A549 (cell line): ENCODE data around the gene PHOSPHO2. TPM values are rescaled to one million over a fixed set of nuclear protein-coding genes. Genes with fewer than 3 reads are reported as not detected.
A peak's percentile ranks its signal among the peaks of the same experiment; 100 is the strongest.

Source experiments
- ATAC-seq, 2 experiments: fragments of 200-7000 bp in 1 of 2; fragments of >200 bp in 1 of 2; cut with Nextera tagmentation in 1 of 2; cut with Tn5 transposase in 1 of 2; 3 replicates each; pipeline versions ENCODE4 v1.8.0 to v1.9.1; 2018 to 2020; ENCODE audit warnings: mild to moderate bottlenecking in 1 of 2, moderate library complexity in 1 of 2
- CTCF ChIA-PET: fragments of 300-600 bp; sonication (Branson Sonifier 250); formaldehyde crosslinking; extraction: SDS; loops from one replicate; lab custom pipeline; 2021; ENCODE audit warnings: antibody characterized with exemption, inconsistent platforms; lab: Yijun Ruan, JAX
- POLR2A ChIA-PET: fragments of 350-600 bp; formaldehyde crosslinking; extraction: SDS; loops from one replicate; lab custom pipeline; 2021; ENCODE audit warnings: antibody characterized with exemption, inconsistent platforms; lab: Yijun Ruan, JAX
- DNase-seq, 2 experiments: peaks; one replicate each; pipeline versions ENCODE4 v3.0.0 to v3.0.0-alpha.2; 2011 to 2016; ENCODE audit warnings: low read depth in 1 of 2, low spot score in 1 of 2
- FAIRE-seq: peaks from 2 replicates; lab custom pipeline; 2011; peaks lifted over from hg19 to GRCh38; lab: Jason Lieb, UNC
- H3K27ac ChIP-seq, 2 experiments: fragments of >200 bp; sonication (Bioruptor Twin); formaldehyde crosslinking; 3 replicates each; pipeline ENCODE4 v1.5.1; 2016 to 2017
- H3K4me1 ChIP-seq: fragments of >200 bp; sonication (Bioruptor Twin); formaldehyde crosslinking; 3 replicates; pipeline ENCODE4 v1.6.1; 2016
- H3K4me2 ChIP-seq: fragments of >200 bp; sonication (Bioruptor Twin); formaldehyde crosslinking; 3 replicates; pipeline ENCODE4 v1.6.1; 2016
- H3K4me3 ChIP-seq: fragments of >200 bp; sonication (Bioruptor Twin); formaldehyde crosslinking; 3 replicates; pipeline ENCODE4 v1.5.1; 2016
- H3K9me3 ChIP-seq: fragments of >200 bp; sonication (Bioruptor Twin); formaldehyde crosslinking; 3 replicates; pipeline ENCODE4 v1.6.1; 2016
- CHD4 ChIP-seq: fragments of 200-600 bp; sonication (generic); IDR thresholded peaks from 2 replicates; pipeline ENCODE4 v1.6.1; 2016; ENCODE audit warnings: antibody characterized with exemption, mild to moderate bottlenecking, borderline replicate concordance
- EP300 ChIP-seq, 2 experiments: fragments of >200 bp; sonication (Bioruptor Twin); formaldehyde crosslinking; IDR thresholded peaks; 2 replicates in 1 of 2; 3 replicates in 1 of 2; pipeline ENCODE4 v1.6.1; 2016 to 2017
- FOSB ChIP-seq: fragments of 250-450 bp; sonication (Bioruptor Pico); IDR thresholded peaks from 2 replicates; pipeline ENCODE4 v1.5.0; 2020; ENCODE audit warnings: mild to moderate bottlenecking, moderate library complexity
- FOXS1 ChIP-seq: fragments of 250-450 bp; sonication (Bioruptor Pico); IDR thresholded peaks from 2 replicates; pipeline ENCODE4 v1.5.0; 2020; ENCODE audit warnings: mild to moderate bottlenecking, moderate library complexity
- GATA3 ChIP-seq: IDR thresholded peaks from 2 replicates; pipeline ENCODE4 v1.6.1; 2012; ENCODE audit warnings: borderline replicate concordance
- HDAC2 ChIP-seq: fragments of 200-600 bp; sonication (generic); IDR thresholded peaks from 2 replicates; pipeline ENCODE4 v1.6.1; 2016
- HOXB5 ChIP-seq: fragments of 250-450 bp; sonication (Bioruptor Pico); IDR thresholded peaks from 2 replicates; pipeline ENCODE4 v1.5.0; 2020; ENCODE audit warnings: mild to moderate bottlenecking, moderate library complexity
- KDM1A ChIP-seq: fragments of 200-600 bp; sonication (generic); IDR thresholded peaks from 2 replicates; pipeline ENCODE4 v1.6.1; 2016; ENCODE audit warnings: low read depth, mild to moderate bottlenecking
- MAFK ChIP-seq: fragments of 450-650 bp; IDR thresholded peaks from 2 replicates; pipeline ENCODE4 v1.6.1; 2014; ENCODE audit not compliant: partially characterized antibody
- MYC ChIP-seq: IDR thresholded peaks from 2 replicates; pipeline ENCODE4 v1.6.1; 2012; ENCODE audit warnings: mild to moderate bottlenecking, inconsistent platforms, low read length, improper control_type of control experiment, borderline replicate concordance
- RAD21 ChIP-seq, 2 experiments: fragments of >200 bp in 1 of 2; sonication (Bioruptor Twin) in 1 of 2; formaldehyde crosslinking in 1 of 2; IDR thresholded peaks in 1 of 2; conservative IDR thresholded peaks in 1 of 2; 2 replicates in 1 of 2; 3 replicates in 1 of 2; pipeline ENCODE4 v1.6.1; 2012 to 2018; ENCODE audit warnings: inconsistent platforms in 1 of 2
- RFX5 ChIP-seq: fragments of 450-650 bp; IDR thresholded peaks from 2 replicates; pipeline ENCODE4 v1.7.1; 2014; ENCODE audit warnings: antibody characterized with exemption, mild to moderate bottlenecking, moderate library complexity
- RNF2 ChIP-seq: fragments of 200-600 bp; sonication (generic); IDR thresholded peaks from 2 replicates; pipeline ENCODE4 v1.6.1; 2016; ENCODE audit warnings: low read depth, mild to moderate bottlenecking, antibody characterized with exemption, moderate library complexity, borderline replicate concordance
- TP53 ChIP-seq: fragments of 250-450 bp; sonication (Bioruptor Pico); IDR thresholded peaks from 2 replicates; pipeline ENCODE4 v1.5.0; 2021; ENCODE audit warnings: mild to moderate bottlenecking, moderate library complexity
- ZFP36 ChIP-seq: fragments of 450-650 bp; IDR thresholded peaks from 2 replicates; pipeline ENCODE4 v1.6.1; 2014; ENCODE audit warnings: borderline replicate concordance; ENCODE audit not compliant: partially characterized antibody
- ZNF302 ChIP-seq: fragments of 250-450 bp; sonication (Bioruptor Pico); IDR thresholded peaks from 2 replicates; pipeline ENCODE4 v1.9.0; 2021; ENCODE audit warnings: inconsistent platforms, mild to moderate bottlenecking, moderate library complexity
- WGBS: methylation state at CpG from one replicate; pipeline ENCODE4 v1.1.6; 2017; ENCODE audit errors: missing lambda C conversion rate; 5-methylcytosine and 5-hydroxymethylcytosine counted together
- polyA plus RNA-seq, 4 experiments: library from polyadenylated mRNA; depleted of rRNA in 3 of 4; stranded (reverse); fragments of >200 nt; fragmentation: RNase III in 1 of 4; extraction: RNeasy Plus Mini Kit Qiagen cat#74134 plus additional on column Dnase treatment in 1 of 4; gene quantifications; 2 replicates in 3 of 4; 3 replicates in 1 of 4; pipeline ENCODE4 v1.2.3, GENCODE V29; 2011 to 2017
- TF ChIP-seq, protein P1 (sequence below): IDR thresholded peaks from 2 replicates; pipeline ENCODE4 v1.6.1; 2012
- TF ChIP-seq, protein P2 (sequence below): fragments of >200 bp; sonication (Bioruptor Twin); formaldehyde crosslinking; IDR thresholded peaks from 2 replicates; pipeline ENCODE4 v1.6.1; 2016

PHOSPHO2 gene
- polyA plus RNA-seq, 2 of the 4 experiments (the other 2 are of a cell fraction) = 3.9 to 5.1 TPM

DNA sequence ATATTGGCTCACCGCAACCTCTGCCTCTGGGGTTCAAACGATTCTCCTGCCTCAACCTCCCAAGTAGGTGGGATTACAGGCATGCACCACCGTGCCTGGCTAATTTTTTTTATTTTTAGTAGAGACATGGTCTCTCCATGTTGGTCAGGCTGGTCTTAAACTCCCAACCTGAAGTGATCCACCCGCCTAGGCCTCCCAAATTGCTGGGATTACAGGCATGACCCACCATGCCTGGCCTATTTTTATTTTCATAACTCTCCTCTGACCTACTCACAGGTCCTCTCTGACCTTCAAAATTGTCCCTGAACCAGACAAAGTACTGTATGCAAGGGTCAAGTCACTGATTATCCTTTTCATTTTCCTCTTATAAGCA, 23.4 kb downstream of the PHOSPHO2 start (continued):
- no peak for TF ChIP-seq RAD21 (conservative IDR thresholded peaks at IDR 0.05 in 1 of 2, IDR thresholded peaks at IDR 0.05 in 1 of 2)

DNA sequence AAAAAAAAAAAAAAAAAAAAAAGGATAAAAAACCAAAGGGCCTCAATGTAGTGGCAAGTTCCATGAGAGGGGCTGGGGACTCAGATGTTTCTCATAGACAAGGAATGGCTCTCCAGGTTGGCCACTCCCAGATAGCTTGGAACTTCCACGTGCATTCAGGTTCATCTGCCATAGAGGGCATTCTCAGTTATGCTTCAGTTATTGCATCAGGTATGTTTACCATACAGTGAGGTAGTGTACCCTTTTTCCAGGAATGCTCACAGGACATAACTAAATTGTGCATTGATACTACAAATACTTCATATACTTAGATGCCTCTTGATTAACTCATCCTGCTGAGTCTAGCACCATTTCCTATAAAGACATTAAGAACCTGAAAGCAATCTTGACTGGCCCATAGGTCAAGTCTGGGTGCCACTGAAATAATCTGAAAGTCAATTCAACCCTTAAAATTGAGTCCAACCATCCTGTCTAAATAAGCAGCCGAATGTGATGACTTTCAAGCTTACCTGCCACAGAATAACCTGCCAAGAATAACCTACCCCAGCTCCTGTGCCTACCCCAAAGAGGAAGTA, 24.7 kb downstream of the PHOSPHO2 start:
- FAIRE-seq (no peak), ATAC-seq (peak in 1 of 2 experiments; percentile 22; a peak in 1 of 6 replicates), DNase-seq (no peak)
- Histone ChIP-seq H3K4me2 (no peak overlapping the region), H3K4me3 (no peak overlapping the region), H3K27ac (no peak overlapping the region), H3K4me1 (peaks cover 12% of the 10 kb centered on the region), H3K9me3 (no peaks in the 10 kb centered on the region)
- CTCF ChIA-PET = no interaction called here
- POLR2A ChIA-PET = no interaction called here
- WGBS = 72% methylated on average over 2 of the region's 2 CpGs
- TF ChIP-seq KDM1A (no peak), RNF2 (no peak), FOSB (no peak)
- TF ChIP-seq, protein P1, sequence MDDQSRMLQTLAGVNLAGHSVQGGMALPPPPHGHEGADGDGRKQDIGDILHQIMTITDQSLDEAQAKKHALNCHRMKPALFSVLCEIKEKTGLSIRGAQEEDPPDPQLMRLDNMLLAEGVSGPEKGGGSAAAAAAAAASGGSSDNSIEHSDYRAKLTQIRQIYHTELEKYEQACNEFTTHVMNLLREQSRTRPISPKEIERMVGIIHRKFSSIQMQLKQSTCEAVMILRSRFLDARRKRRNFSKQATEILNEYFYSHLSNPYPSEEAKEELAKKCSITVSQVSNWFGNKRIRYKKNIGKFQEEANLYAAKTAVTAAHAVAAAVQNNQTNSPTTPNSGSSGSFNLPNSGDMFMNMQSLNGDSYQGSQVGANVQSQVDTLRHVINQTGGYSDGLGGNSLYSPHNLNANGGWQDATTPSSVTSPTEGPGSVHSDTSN = no peak

DNA sequence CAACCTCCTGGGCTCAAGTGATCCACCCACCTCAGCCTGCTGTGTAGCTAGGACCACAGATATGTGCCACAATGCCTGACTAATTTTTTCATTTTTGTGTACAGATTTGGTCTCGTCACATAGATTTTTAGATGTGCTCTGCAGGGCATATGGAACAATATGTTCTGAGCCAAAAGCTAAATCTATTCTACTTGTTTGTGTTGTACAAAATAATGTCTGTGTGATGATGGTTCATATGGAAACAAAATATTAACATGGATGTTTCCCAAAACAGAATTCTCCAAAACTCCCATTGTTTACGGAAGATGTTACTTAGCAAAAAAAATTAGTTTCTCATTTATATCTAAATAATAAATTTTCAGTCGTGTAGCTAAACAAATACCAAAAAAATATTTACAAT, 26.7 kb downstream of the PHOSPHO2 start:
- ATAC-seq (no peak), FAIRE-seq (no peak), DNase-seq (no peak)
- 49% methylated on average over 3 of the region's 3 CpGs for WGBS
- Histone ChIP-seq H3K9me3 (no peaks in the 10 kb centered on the region), H3K4me3 (no peak overlapping the region), H3K27ac (no peak overlapping the region), H3K4me2 (no peak overlapping the region), H3K4me1 (peaks cover 12% of the 10 kb centered on the region)
- POLR2A ChIA-PET = interaction anchor here (0.6 kb wide), 1 partner anchor 871 kb away, joined by 7 read pairs; no protein-coding TSS in a partner anchor
- no peak for TF ChIP-seq ZFP36
- no peak for TF ChIP-seq FOXS1 (CRISPR knock-in tag)
- no peak for TF ChIP-seq HDAC2
- no peak for TF ChIP-seq MYC
- no peak for TF ChIP-seq HOXB5
- TF ChIP-seq, protein P1 = no peak
- no peak for TF ChIP-seq GATA3
- no peak for TF ChIP-seq EP300 (IDR thresholded peaks at IDR 0.05)
- TF ChIP-seq, protein P2, sequence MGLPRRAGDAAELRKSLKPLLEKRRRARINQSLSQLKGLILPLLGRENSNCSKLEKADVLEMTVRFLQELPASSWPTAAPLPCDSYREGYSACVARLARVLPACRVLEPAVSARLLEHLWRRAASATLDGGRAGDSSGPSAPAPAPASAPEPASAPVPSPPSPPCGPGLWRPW = no peak
- no peak for TF ChIP-seq TP53 (CRISPR knock-in tag)
- TF ChIP-seq ZNF302 (CRISPR knock-in tag) = no peak
- no peak for TF ChIP-seq RFX5
- TF ChIP-seq MAFK = no peak
- TF ChIP-seq CHD4 = no peak
- no peak for TF ChIP-seq FOSB
- CTCF ChIA-PET = no interaction called here

DNA sequence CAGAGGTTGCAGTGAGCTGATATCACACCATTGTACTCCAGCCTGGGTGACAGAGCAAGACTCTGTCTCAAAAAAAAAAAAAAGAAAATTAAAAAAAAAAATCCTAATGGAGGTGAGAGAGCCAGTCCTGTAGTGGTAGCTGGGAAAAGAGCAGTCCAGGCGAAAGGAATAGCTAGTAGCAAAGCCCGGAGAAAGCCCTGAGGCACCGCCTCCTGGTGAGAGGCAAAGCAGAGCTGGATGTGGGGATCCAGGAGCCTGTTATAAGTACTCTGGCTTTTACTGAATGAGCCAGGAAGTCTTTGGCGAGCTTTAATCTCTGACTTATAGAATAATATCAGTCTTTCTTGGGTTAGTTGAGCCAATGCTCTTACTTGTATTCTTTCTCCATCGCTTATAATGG, 32.8 kb downstream of the PHOSPHO2 start:
- WGBS = 89% methylated on average over 5 of the region's 5 CpGs
- Histone ChIP-seq H3K9me3 (no peaks in the 10 kb centered on the region), H3K4me3 (no peak overlapping the region), H3K4me1 (peaks cover 13% of the 10 kb centered on the region; the same call in 2 of the 3 replicates), H3K27ac (no peak overlapping the region), H3K4me2 (no peak overlapping the region)
- DNase-seq (no peak), ATAC-seq (no peak), FAIRE-seq (no peak)
- POLR2A ChIA-PET = interaction anchor here (0.7 kb wide), 1 partner anchor 27 kb away, joined by 3 read pairs; no protein-coding TSS in a partner anchor
- CTCF ChIA-PET = no interaction called here
- TF ChIP-seq, protein P1 = no peak
- TF ChIP-seq MYC = no peak
